Measurements from ENCODE around the gene RAF1. TPM values are rescaled to one million over a fixed set of nuclear protein-coding genes. Genes with fewer than 3 reads are reported as not detected.
A peak's percentile ranks its signal among the peaks of the same experiment; 100 is the strongest.

RAF1 gene
- total RNA-seq, 1 experiment from 2014 or later, result 101 TPM

DNA sequence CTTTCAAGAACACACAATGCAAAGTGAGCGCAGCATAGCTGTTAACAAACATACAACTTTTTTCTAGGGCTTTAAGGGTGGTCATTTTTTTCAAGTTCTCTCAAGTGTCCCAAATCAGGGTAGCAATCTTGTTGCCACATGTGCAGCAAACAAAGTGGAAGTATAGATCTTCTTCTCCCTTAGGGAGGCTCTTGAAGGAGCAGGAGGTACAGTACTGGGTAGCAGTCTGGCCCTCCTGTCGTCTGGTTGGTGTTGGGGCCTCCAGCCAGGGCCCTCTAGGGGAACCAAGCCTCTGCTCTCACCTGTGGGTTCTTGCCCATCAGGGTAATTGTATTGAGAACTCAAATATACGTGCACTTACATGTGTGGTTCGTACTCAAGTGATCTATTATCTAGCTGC lies 81.2 kb downstream of the RAF1 start:
- POLR2A ChIA-PET, result no interaction called here

GRCh38 chr3:12579905-12580304 lies 84.0 kb downstream of the RAF1 start:
- no peaks in the 10 kb centered on the region for H3K27me3 Mint-ChIP-seq (ENCODE audit: low read depth)
- ChIA-PET POLR2A (no interaction called here), CTCF (interaction anchor here (0.6 kb wide), 1 partner anchor 140 kb away, joined by 3 read pairs; no protein-coding TSS in a partner anchor)
- peak overlapping the region; percentile 42; the same call in 1 of the 2 replicates for H3K27ac Mint-ChIP-seq
- peaks cover 73% of the 10 kb centered on the region for H3K36me3 Mint-ChIP-seq
- no peak overlapping the region for H3K4me3 Mint-ChIP-seq
- H3K9me3 Mint-ChIP-seq, result no peaks in the 10 kb centered on the region
- H3K4me1 Mint-ChIP-seq, result 0 out of 2 replicates have a peak, but pooled peaks cover 3% of the 10 kb centered on the region
- DNase-seq (ENCODE audit: low spot score), result no peak
- ATAC-seq, result no peak
- TF ChIP-seq STAT6 (CRISPR knock-in tag; conservative IDR thresholded peaks at IDR 0.05; ENCODE audit: low read depth) (no peak), ZNF317 (CRISPR knock-in tag; IDR thresholded peaks at IDR 0.05; ENCODE audit: borderline replicate concordance, low read depth) (no peak), IRF2 (CRISPR knock-in tag; IDR thresholded peaks at IDR 0.05; ENCODE audit: borderline replicate concordance, low read depth) (no peak), CDX4 (CRISPR knock-in tag; IDR thresholded peaks at IDR 0.05; ENCODE audit: borderline replicate concordance) (no peak), TEAD1 (CRISPR knock-in tag; IDR thresholded peaks at IDR 0.05) (no peak), TCF7 (CRISPR knock-in tag; IDR thresholded peaks at IDR 0.05; ENCODE audit: low read depth) (no peak), ZNF396 (CRISPR knock-in tag; IDR thresholded peaks at IDR 0.05; ENCODE audit: borderline replicate concordance) (no peak), FOXP1 (CRISPR knock-in tag; IDR thresholded peaks at IDR 0.05; ENCODE audit: borderline replicate concordance) (no peak)
- TF ChIP-seq, protein P1, sequence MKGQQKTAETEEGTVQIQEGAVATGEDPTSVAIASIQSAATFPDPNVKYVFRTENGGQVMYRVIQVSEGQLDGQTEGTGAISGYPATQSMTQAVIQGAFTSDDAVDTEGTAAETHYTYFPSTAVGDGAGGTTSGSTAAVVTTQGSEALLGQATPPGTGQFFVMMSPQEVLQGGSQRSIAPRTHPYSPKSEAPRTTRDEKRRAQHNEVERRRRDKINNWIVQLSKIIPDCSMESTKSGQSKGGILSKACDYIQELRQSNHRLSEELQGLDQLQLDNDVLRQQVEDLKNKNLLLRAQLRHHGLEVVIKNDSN (CRISPR knock-in tag; IDR thresholded peaks at IDR 0.05), result no peak
- TF ChIP-seq, protein P2, sequence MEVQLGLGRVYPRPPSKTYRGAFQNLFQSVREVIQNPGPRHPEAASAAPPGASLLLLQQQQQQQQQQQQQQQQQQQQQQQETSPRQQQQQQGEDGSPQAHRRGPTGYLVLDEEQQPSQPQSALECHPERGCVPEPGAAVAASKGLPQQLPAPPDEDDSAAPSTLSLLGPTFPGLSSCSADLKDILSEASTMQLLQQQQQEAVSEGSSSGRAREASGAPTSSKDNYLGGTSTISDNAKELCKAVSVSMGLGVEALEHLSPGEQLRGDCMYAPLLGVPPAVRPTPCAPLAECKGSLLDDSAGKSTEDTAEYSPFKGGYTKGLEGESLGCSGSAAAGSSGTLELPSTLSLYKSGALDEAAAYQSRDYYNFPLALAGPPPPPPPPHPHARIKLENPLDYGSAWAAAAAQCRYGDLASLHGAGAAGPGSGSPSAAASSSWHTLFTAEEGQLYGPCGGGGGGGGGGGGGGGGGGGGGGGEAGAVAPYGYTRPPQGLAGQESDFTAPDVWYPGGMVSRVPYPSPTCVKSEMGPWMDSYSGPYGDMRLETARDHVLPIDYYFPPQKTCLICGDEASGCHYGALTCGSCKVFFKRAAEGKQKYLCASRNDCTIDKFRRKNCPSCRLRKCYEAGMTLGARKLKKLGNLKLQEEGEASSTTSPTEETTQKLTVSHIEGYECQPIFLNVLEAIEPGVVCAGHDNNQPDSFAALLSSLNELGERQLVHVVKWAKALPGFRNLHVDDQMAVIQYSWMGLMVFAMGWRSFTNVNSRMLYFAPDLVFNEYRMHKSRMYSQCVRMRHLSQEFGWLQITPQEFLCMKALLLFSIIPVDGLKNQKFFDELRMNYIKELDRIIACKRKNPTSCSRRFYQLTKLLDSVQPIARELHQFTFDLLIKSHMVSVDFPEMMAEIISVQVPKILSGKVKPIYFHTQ (CRISPR knock-in tag; IDR thresholded peaks at IDR 0.05), result no peak

More for the DNA sequence above, 81.2 kb downstream of the RAF1 start:
- DNase-seq (ENCODE audit: low spot score), result no peak
- no peak for TF ChIP-seq ZNF138 (CRISPR knock-in tag; conservative IDR thresholded peaks at IDR 0.05)
- TF ChIP-seq, protein P3, sequence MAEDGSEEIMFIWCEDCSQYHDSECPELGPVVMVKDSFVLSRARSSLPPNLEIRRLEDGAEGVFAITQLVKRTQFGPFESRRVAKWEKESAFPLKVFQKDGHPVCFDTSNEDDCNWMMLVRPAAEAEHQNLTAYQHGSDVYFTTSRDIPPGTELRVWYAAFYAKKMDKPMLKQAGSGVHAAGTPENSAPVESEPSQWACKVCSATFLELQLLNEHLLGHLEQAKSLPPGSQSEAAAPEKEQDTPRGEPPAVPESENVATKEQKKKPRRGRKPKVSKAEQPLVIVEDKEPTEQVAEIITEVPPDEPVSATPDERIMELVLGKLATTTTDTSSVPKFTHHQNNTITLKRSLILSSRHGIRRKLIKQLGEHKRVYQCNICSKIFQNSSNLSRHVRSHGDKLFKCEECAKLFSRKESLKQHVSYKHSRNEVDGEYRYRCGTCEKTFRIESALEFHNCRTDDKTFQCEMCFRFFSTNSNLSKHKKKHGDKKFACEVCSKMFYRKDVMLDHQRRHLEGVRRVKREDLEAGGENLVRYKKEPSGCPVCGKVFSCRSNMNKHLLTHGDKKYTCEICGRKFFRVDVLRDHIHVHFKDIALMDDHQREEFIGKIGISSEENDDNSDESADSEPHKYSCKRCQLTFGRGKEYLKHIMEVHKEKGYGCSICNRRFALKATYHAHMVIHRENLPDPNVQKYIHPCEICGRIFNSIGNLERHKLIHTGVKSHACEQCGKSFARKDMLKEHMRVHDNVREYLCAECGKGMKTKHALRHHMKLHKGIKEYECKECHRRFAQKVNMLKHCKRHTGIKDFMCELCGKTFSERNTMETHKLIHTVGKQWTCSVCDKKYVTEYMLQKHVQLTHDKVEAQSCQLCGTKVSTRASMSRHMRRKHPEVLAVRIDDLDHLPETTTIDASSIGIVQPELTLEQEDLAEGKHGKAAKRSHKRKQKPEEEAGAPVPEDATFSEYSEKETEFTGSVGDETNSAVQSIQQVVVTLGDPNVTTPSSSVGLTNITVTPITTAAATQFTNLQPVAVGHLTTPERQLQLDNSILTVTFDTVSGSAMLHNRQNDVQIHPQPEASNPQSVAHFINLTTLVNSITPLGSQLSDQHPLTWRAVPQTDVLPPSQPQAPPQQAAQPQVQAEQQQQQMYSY (CRISPR knock-in tag; IDR thresholded peaks at IDR 0.05), result no peak
- no peak for TF ChIP-seq NFATC4 (CRISPR knock-in tag; IDR thresholded peaks at IDR 0.05)
- TF ChIP-seq ZBTB21 (CRISPR knock-in tag; IDR thresholded peaks at IDR 0.05; ENCODE audit: borderline replicate concordance), result no peak
- TF ChIP-seq NR2C2 (CRISPR knock-in tag; IDR thresholded peaks at IDR 0.05), result no peak
- no peak for TF ChIP-seq SMAD4 (CRISPR knock-in tag; IDR thresholded peaks at IDR 0.05)
- TF ChIP-seq ESRRA (CRISPR knock-in tag; IDR thresholded peaks at IDR 0.05; ENCODE audit: borderline replicate concordance), result no peak
- no peak for TF ChIP-seq JAZF1 (CRISPR knock-in tag; IDR thresholded peaks at IDR 0.05)
- TF ChIP-seq ZNF232 (CRISPR knock-in tag; IDR thresholded peaks at IDR 0.05), result no peak
- no peak for TF ChIP-seq RORB (CRISPR knock-in tag; IDR thresholded peaks at IDR 0.05)
- no peak for TF ChIP-seq NFE2L1 (CRISPR knock-in tag; IDR thresholded peaks at IDR 0.05)
- TF ChIP-seq ZNF425 (CRISPR knock-in tag; conservative IDR thresholded peaks at IDR 0.05), result no peak
- no peak for TF ChIP-seq TEAD1 (CRISPR knock-in tag; IDR thresholded peaks at IDR 0.05)
- TF ChIP-seq ELF4 (CRISPR knock-in tag; IDR thresholded peaks at IDR 0.05; ENCODE audit: low read depth), result no peak
- no peak overlapping the region for H3K4me3 Mint-ChIP-seq
- CTCF ChIA-PET, result interaction anchor here (1.8 kb wide), 1 partner anchor 18 kb away, joined by 3 read pairs; no protein-coding TSS in a partner anchor
- peaks cover 61% of the 10 kb centered on the region for H3K36me3 Mint-ChIP-seq
- no peak overlapping the region for H3K27ac Mint-ChIP-seq
- no peaks in the 10 kb centered on the region for H3K27me3 Mint-ChIP-seq (ENCODE audit: low read depth)
- ATAC-seq, result no peak
- H3K9me3 Mint-ChIP-seq, result no peaks in the 10 kb centered on the region
- 0 out of 2 replicates have a peak, but pooled peaks cover 3% of the 10 kb centered on the region for H3K4me1 Mint-ChIP-seq
